Prostate gland (tissue), 2 donors: ENCODE data around the gene CTNNA3. TPM values are rescaled to one million over a fixed set of nuclear protein-coding genes. Genes with fewer than 3 reads are reported as not detected.

ENCODE experiments used
- DNase-seq: peaks from one replicate; pipeline ENCODE4 v3.0.0-alpha.2; 2019; ENCODE audit warnings: low spot score
- H3K27ac ChIP-seq, 2 donors: fragments of 200-600 bp; sonication (generic); 2 replicates each; pipeline ENCODE4 v1.5.1; 2017 to 2019
- H3K27me3 ChIP-seq: fragments of 200-600 bp; sonication (generic); replicated peaks from 2 replicates; pipeline ENCODE4 v1.5.1; 2019; ENCODE audit not compliant: insufficient read depth
- H3K36me3 ChIP-seq, 2 donors: fragments of 200-600 bp; sonication (generic); 1 replicate in 1 of 2; 2 replicates in 1 of 2; pipeline versions ENCODE4 v1.5.1 to v1.8.1; 2017 to 2019
- H3K4me1 ChIP-seq: fragments of 200-600 bp; sonication (generic); replicated peaks from 2 replicates; pipeline ENCODE4 v1.5.1; 2019
- H3K4me3 ChIP-seq, 2 donors: fragments of 200-600 bp; sonication (generic); 2 replicates each; pipeline ENCODE4 v1.5.1; 2017 to 2019
- H3K9me3 ChIP-seq: fragments of 200-600 bp; sonication (generic); 2 replicates; pipeline ENCODE4 v1.5.1; 2017
- CTCF ChIP-seq, 4 experiments: fragments of 200-600 bp in 2 of 4; fragments of 450-650 bp in 2 of 4; sonication (generic) in 2 of 4; IDR thresholded peaks; 1 replicate in 3 of 4; 2 replicates in 1 of 4; pipeline ENCODE4 v1.5.1; 2016 to 2019; ENCODE audit warnings: antibody characterized with exemption in 4 of 4, mild to moderate bottlenecking in 2 of 4, moderate library complexity in 2 of 4
- POLR2A ChIP-seq: fragments of 450-650 bp; IDR thresholded peaks from one replicate; pipeline ENCODE4 v1.6.1; 2016; ENCODE audit warnings: antibody characterized with exemption, mild to moderate bottlenecking
- POLR2AphosphoS5 ChIP-seq: sonication (generic); formaldehyde crosslinking; IDR thresholded peaks from one replicate; pipeline ENCODE4 v1.6.1; 2017; ENCODE audit warnings: antibody characterized with exemption
- WGBS: methylation state at CpG from one replicate; pipeline ENCODE4 v1.1.5; 2018; 5-methylcytosine and 5-hydroxymethylcytosine counted together
- intact Hi-C: fragments of 100-400 bp; cut with DNase I; formaldehyde crosslinking; loops from one replicate; pipeline ENCODE4 v1.14.2; 2022
- total RNA-seq, 2 donors: library from RNA; depleted of rRNA; stranded (reverse); fragments of >200 nt; gene quantifications; one replicate each; pipeline ENCODE4 v1.1.0, GENCODE V29; 2016

Gene CTNNA3
- total RNA-seq, 2 donors from 2014 or later, result 0.27 to 7.2 TPM

DNA sequence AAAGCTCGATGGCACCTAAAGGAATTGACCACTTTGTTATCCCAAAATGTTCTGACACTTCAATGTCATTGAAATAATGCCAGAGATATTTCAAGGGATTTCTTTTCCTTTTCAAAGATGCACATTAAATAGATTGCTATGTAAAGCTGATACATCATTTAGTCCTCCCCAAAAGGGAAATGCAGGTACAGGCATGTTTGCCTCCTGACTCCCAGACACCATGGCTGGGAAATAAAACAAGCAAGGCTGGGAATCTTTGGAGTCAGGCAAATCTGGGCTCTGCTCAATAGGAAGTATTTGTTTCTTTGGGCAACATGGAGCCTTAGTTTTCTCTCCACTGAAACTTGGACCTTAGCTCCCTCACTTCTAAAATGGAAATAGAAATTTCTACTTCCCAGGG is 1000.9 kb downstream of the CTNNA3 start:
- Histone ChIP-seq H3K4me1 (no peaks in the 10 kb centered on the region), H3K4me3 (no peak overlapping the region), H3K27me3 (no peaks in the 10 kb centered on the region), H3K27ac (no peak overlapping the region), H3K36me3 (no peaks in the 10 kb centered on the region), H3K9me3 (no peaks in the 10 kb centered on the region)
- intact Hi-C loops, result no loop called here
- no peak for DNase-seq
- WGBS, result 79% methylated on average over 1 of the region's 1 CpG
- TF ChIP-seq POLR2AphosphoS5, result no peak
- no peak for TF ChIP-seq POLR2A
- no peak for TF ChIP-seq CTCF (IDR thresholded peaks at IDR 0.05)

GRCh38 chr10:66684581-66684980 is 1011.4 kb downstream of the CTNNA3 start:
- 71% methylated on average over 3 of the region's 3 CpGs for WGBS
- Histone ChIP-seq H3K36me3 (no peaks in the 10 kb centered on the region), H3K4me3 (no peak overlapping the region), H3K27ac (no peak overlapping the region), H3K9me3 (no peaks in the 10 kb centered on the region), H3K27me3 (no peaks in the 10 kb centered on the region), H3K4me1 (no peaks in the 10 kb centered on the region)
- TF ChIP-seq POLR2AphosphoS5 (no peak), POLR2A (no peak), CTCF (IDR thresholded peaks at IDR 0.05) (no peak)
- no peak for DNase-seq
- intact Hi-C loops, result no loop called here

- Histone ChIP-seq H3K4me3 (no peak overlapping the region), H3K4me1 (no peaks in the 10 kb centered on the region), H3K27me3 (no peaks in the 10 kb centered on the region), H3K9me3 (no peaks in the 10 kb centered on the region), H3K36me3 (no peaks in the 10 kb centered on the region), H3K27ac (no peak overlapping the region)
- TF ChIP-seq POLR2AphosphoS5, result no peak
- TF ChIP-seq CTCF (IDR thresholded peaks at IDR 0.05), result no peak
- TF ChIP-seq POLR2A, result no peak
- intact Hi-C loops, result no loop called here
- DNase-seq, result no peak
- 93% methylated on average over 1 of the region's 1 CpG for WGBS
Measured at GRCh38 chr10:66680886-66681285, 1015.1 kb downstream of the CTNNA3 start.

DNA sequence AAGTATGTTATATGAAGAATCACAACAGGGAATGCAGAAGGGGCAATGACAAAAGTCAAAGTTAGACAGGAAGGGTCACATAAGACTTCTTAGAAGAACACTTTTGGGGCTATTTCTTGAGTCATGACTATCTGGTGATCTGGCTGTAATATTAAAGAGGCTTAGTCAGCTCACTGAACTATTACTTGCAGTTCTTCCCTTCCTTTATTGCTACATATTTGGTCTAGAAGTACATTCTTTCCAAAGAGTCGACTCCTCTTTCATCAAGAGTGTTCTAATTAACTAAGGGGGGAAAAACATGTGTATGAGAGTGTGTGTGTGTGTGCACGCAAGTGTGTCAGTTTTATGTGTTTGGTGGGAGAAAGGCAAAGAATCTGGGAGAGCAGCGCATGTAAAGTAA is 1017.5 kb downstream of the CTNNA3 start:
- Histone ChIP-seq H3K4me1 (no peaks in the 10 kb centered on the region), H3K9me3 (no peaks in the 10 kb centered on the region), H3K27ac (no peak overlapping the region), H3K27me3 (no peaks in the 10 kb centered on the region), H3K36me3 (no peaks in the 10 kb centered on the region), H3K4me3 (no peak overlapping the region)
- no peak for DNase-seq
- 84% methylated on average over 3 of the region's 3 CpGs for WGBS
- no peak for TF ChIP-seq CTCF (IDR thresholded peaks at IDR 0.05)
- no peak for TF ChIP-seq POLR2A
- TF ChIP-seq POLR2AphosphoS5, result no peak
- intact Hi-C loops, result no loop called here

GRCh38 chr10:66673071-66673470 is 1022.9 kb downstream of the CTNNA3 start:
- Histone ChIP-seq H3K4me1 (no peaks in the 10 kb centered on the region), H3K36me3 (no peaks in the 10 kb centered on the region), H3K9me3 (no peaks in the 10 kb centered on the region), H3K27me3 (no peaks in the 10 kb centered on the region), H3K27ac (no peak overlapping the region), H3K4me3 (no peak overlapping the region)
- no peak for DNase-seq
- TF ChIP-seq POLR2AphosphoS5 (no peak), CTCF (IDR thresholded peaks at IDR 0.05) (no peak), POLR2A (no peak)
- WGBS, result 52% methylated on average over 2 of the region's 2 CpGs
- intact Hi-C loops, result no loop called here
